GM21515 (cell line): Measurements from ENCODE around the gene ADK.
A peak's percentile ranks its signal among the peaks of the same experiment; 100 is the strongest.
"Not testable (repeated sequence)": the region's sequence is repeated elsewhere in the genome, so short reads cannot be mapped to it uniquely, and the experiment has no call there.

Source experiments
- ATAC-seq: cut with Tn5 transposase; IDR thresholded peaks from one replicate; pipeline ENCODE4 v1.9.1; 2021; ENCODE audit not compliant: unreplicated experiment

ADK gene

DNA sequence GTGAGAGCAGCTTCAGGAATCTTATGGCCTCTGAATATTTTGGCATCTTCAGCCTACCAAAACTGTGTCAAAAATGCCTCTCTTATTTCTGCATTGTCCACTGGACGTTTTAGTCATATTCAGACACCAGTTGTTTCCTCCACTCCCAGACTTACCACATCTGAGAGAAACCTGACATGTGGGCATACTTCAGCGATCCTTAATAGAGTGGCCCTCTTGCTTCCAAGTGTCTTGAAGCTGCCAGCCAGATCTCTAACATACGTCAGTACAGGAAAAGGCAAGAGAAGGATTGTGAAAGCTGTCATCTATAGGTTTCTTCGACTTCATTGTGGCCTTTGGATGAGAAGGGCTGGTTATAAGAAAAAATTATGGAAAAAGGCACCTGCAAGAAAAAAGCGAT lies 376.6 kb downstream of the ADK start:
- ATAC-seq = not testable (repeated sequence)

DNA sequence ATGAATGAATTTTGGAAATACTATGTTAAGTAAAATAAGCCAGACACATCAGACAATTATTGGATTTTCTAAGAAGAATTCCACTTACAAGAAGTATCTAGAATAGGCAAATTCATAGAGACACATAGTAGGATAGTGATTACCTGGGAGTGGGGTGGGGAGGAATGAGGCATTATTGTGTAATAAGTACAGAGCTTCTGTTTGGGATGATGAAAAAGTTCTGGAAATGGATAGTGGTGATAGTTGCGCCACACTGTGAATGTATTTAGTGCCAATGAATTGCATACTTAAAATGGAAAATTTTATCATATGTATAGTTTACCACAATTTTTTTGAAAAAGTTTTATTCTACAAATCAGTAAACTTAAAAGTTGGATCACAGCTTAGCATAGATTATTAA lies 378.2 kb downstream of the ADK start:
- no peak for ATAC-seq

DNA sequence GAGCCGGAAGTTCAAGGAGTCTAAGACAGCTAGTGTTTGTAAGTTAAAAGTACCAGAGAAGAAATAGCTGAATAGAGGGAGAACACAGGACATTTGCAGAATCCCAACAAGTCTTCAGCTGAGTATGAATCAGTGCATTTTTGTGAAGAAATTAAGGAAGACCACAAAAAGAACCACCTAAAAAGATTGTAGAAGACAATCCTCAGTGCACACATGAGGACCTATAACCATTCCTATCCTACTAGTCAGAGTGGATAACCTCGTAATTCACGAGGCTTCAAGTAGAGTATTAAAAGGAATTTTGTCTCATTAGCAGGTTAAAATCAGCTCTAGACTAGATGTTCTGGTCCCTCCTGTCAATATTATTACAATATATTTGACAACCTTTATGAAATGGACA lies 380.0 kb downstream of the ADK start:
- no peak for ATAC-seq

DNA sequence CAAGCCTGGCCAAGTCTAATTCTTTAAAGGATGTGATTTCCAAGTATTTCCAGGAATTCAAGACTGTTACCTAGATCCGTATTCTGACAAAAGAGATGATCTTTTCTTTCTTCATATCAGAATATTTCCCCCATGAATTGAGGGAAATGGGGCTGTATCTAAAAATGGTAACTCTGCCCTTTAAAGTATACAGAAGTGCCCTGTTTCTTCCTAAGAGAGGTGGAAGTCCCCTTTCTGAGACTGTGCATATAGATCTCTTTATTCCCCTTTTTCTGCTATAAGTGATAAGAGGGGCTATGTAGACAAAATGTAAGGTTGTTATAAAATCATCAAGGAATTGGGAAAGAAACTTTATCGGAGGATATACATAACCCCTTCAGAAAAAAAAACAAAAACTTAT lies 388.3 kb downstream of the ADK start:
- no peak for ATAC-seq

DNA sequence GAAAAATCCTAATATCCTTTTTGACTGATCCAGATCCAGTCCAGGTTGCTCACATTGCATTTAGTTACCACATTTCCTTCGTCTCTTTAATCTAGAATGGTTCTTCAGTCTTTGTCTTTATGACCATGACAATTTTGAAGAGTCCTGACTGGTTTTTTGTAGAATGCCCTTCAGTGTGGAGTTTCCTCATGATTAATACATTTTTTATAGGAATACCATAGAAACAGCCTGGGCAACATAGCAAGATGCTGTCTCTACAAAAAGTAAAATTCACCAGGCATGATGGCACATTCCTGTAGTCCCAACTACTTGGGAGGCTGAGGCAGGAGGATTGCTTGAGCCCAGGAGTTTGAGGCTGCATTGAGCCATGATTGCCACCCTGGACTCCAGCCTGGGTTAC lies 390.4 kb downstream of the ADK start:
- no peak for ATAC-seq

DNA sequence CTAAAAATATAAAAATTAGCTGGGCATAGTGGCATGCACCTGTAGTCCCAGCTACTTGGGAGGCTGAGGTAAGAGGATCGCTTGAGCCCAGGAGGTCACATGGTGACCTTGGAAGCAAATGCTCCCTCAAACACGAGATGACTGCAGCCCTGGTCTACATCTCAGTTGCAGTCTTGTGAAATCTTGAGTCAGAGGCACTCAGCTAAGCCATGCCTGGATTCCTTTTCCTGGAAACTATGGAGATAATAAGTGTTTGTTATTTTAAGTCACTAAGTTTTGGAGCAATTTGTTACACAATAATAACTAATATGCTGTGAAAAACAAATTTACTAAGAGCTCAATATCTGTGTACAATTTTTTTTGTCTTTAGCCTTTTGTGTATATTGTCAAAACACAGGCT lies 391.1 kb downstream of the ADK start:
- ATAC-seq = no peak

DNA sequence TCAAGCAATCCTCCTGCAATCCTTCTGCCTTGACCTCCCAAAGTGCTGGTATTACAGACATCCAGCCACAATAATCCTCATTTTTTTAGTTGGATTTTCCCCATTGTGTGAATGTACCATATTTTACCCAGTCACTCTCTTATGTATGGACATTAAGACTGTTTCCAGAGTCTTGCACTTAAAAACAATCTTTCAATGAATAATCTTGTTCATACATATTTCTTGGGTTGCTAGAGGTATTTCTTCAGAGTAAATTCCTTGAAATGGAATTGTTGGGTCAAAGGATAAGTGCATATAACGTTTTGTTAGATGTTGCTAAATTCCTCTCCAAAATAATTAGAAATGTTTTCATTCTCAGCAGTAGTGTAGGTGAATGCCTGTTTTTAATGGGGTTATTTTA lies 392.3 kb downstream of the ADK start:
- no peak for ATAC-seq

DNA sequence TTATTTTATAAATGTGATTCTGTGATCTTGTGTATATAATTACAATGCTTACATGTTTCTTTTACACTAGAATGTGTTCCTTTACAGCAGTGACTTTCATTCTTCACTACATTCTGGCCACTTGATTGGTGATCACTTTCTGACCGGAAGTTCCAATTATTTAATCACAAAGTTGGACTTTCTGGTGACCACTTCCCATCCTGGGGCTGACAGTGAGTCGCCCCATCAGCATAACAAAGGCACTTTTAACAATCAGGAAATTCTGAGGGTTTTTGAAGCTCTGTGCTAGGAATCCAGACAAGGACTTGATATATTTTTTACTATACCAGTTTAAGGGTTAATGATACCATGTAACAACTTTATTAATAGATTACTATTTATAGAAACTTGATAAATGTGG lies 393.1 kb downstream of the ADK start:
- no peak for ATAC-seq

DNA sequence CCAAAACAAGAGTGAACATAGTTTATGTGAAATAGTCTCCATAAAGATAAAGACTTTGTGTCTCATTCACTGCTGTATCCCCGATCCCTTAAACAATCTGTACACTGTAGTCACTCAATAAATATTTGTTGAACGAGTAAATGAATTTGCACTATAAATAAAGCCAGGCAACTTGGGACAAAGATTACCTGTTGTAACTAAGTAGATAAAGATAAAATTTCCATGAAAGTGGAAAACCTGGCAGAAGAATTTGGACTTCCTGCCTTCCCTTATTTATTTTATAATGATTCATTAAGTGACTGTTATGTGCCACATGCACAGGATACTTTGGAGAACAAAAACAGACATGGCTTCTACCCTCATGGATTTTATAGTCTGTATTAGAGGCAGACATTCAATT lies 397.7 kb downstream of the ADK start:
- ATAC-seq = no peak

DNA sequence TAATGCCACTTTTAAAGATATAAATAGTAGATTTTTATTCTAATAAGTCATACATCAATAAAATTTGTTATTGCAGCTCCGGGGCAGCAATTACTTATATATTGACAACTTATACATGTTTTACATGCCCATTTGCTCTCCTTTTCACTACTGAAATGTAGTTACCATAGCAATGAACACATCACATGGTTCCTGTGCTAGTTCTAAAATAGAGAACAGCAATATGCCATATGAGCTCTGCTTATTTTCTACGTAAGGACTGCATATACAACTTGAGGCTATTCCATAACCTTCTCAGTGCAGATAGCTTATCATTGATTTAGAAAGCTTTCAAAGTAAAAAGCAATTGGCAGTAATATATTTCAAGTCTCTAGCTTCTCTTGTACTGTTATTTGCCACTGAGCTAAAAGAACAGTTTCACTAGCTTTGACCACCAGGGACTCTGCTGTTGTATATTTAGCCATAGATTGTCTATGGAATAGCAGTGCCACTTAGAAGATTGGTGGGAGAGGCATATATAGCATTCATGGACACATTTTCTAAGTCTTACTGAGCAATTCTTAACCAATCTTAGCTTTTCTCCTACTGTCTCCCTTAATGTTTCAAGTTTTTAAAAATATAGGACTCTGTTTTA lies 405.2 kb downstream of the ADK start:
- no peak for ATAC-seq

DNA sequence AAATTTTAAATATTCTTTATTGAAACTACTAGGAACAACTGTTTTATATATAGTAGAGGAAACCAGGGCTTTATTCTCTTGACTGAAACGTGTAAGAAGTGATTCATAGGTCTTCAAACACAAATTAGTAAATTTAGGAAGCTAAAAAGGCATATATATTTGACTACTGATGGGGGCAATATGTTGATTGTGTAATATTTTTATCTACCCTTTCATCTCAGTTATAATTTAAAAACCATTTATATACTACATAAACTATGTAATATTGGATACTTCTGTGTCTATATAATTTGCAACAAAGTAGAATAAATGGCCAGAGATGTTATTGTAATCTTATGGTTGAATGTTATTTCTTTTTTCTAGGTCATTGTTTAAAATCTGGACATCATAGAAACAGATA lies 406.1 kb downstream of the ADK start:
- no peak for ATAC-seq

DNA sequence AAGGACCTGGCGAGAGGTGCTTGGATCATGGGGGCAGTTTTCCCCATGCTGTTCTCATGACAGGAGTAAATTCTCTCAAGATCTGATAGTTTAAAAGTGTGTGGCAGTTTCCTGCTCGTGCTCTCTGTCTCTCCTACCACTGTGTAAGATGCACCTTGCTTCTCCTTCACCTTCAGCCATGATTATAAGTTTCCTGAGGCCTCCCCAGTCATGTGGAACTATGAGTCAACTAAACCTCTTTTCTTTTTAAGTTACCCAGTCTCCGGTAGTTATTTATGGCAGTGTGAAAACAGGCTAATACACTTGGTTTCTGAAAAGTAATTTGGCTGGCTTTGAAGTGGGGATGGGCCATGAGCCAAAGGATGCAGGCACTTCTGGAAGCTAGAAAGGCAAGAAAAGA lies 407.4 kb downstream of the ADK start:
- ATAC-seq = no peak

DNA sequence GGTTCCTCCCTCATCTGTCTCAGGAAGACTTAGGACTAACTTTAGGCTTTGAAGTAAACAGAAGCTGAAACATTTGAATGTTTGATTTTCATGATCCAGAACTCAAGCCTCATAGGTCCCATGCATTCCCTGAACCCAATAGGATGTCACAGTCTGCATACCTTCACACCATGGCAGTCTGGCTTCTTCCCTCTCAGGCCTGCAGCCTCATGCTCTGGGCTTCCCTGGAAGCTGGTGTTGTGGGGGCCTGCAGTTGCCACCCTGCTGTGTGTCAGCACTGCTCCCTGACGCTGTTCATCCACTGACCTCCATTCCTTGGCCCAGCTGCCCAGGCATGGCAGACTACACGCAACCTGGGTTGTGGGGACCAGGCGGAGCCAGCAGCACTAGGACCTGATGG lies 407.9 kb downstream of the ADK start:
- ATAC-seq = no peak

DNA sequence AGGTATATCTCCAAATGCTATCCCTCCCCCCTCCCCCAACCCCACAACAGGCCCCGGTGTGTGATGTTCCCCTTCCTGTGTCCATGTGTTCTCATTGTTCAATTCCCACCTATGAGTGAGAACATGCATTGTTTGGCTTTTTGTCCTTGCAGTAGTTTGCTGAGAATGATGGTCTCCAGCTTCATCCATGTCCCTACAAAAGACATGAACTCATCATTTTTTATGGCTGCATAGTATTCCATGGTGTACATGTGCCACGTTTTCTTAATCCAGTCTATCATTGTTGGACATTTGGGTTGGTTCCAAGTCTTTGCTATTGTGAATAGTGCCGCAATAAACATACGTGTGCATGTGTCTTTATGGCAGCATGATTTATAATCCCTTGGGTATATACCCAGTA lies 417.9 kb downstream of the ADK start:
- ATAC-seq = not testable (repeated sequence)

DNA sequence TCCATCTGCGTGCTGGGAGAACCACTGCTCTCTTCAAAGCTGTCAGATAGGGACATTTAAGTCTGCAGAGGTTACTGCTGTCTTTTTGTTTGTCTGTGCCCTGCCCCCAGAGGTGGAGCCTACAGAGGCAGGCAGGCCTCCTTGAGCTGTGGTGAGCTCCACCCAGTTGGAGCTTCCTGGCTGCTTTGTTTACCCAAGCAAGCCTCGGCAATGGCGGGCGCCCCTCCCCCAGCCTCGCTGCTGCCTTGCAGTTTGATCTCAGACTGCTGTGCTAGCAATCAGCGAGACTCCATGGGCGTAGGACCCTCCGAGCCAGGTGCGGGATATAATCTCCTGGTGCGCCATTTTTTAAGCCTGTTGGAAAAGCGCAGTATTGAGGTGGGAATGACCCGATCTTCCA lies 422.5 kb downstream of the ADK start:
- not testable (repeated sequence) for ATAC-seq

DNA sequence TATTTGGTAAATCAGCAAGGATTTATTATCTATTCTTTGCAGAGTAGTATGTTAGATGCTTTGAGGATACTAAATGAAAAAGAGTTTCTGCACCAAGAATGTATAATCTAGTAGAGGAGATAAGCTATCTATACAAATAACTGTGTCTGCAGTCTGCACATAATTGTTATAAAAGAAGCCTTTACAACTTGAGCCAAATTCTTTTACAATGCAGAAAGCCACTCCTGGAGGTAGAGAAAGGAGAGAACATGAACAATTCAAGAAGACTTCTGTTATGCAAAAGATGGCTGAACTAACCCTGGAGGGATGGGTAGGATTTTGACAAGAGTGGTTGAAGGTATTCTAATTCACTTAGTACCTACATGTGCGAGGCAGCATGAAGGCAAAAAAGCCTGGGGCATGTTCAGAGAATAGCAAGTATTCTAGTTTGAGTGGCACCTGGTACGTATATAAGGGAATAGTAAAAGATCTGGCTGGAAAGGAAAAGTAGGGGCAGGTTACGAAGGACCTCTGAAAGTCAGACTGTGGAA lies 424.2 kb downstream of the ADK start:
- ATAC-seq = no peak

DNA sequence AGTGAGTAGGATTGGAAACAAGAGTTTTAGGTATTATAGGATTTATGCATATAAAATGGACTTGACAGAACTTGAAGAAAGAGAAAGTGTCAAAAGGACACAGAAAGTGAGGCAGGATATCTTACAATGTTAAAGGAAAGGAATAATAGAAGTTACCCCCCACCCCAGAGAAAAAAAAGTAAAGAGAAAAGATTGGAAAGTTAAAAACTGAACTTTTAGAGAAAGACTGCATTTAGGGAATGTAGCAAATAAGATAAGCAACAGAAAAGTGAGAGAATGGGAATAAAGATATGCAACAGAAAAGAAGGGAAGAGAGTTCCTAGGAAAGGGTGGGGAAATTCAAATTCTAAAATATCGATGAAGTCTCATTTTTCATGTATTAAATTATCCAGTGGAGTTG lies 424.9 kb downstream of the ADK start:
- ATAC-seq = no peak

DNA sequence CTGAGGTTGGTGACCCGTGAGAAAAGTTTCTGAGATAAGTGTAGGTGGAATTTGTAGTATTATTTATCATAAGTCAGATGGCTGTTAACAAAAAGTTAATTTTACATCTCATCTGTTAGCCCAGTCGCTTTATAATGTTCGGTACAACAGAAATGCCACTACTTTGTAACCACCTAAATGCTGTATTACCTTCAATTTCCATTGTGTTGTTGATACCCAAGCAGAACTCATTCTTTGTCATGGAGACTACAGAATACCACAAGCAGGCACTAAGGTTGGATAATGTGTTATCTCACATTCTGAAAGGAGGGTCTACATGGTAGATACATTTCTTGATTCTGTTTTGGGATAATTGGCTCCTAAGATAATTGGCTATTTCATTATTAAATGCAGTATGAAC lies 425.6 kb downstream of the ADK start:
- ATAC-seq = no peak

DNA sequence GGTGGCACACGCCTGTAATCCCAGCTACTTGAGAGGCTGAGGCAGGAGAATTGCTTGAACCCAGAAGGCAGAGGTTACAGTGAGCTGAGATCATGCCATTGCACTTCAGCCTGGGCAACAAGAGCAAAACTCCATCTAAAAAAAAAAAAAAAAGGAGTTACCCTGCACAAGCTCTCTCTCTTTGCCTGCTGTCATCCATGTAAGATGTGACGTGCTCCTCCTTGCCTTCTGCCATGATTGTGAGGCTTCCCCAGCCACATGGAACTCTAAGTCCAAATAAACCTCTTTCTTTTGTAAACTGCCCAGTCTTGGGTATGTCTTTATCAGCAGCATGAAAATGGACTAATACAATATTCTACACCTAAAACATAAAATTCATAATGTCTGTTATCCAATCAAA lies 429.4 kb downstream of the ADK start:
- ATAC-seq = not testable (repeated sequence)

DNA sequence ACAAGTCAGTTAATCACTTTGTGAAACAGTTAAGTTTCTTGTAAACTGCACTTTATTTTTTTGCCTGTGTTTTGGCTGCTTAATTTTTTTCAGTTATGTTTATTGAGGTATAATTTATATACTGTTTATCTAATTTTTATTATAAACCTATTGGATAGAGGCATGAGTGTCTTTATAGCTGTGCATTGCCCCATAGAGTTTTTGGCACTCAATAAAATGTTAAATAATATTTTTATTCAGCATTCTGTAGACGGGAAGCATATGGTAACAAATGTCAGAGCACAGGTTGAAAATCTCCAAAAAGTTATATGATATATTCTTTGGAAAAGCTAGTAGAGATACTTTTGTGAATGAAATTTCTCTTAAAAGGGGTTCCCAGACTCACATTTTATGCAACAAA lies 431.5 kb downstream of the ADK start:
- ATAC-seq = no peak

DNA sequence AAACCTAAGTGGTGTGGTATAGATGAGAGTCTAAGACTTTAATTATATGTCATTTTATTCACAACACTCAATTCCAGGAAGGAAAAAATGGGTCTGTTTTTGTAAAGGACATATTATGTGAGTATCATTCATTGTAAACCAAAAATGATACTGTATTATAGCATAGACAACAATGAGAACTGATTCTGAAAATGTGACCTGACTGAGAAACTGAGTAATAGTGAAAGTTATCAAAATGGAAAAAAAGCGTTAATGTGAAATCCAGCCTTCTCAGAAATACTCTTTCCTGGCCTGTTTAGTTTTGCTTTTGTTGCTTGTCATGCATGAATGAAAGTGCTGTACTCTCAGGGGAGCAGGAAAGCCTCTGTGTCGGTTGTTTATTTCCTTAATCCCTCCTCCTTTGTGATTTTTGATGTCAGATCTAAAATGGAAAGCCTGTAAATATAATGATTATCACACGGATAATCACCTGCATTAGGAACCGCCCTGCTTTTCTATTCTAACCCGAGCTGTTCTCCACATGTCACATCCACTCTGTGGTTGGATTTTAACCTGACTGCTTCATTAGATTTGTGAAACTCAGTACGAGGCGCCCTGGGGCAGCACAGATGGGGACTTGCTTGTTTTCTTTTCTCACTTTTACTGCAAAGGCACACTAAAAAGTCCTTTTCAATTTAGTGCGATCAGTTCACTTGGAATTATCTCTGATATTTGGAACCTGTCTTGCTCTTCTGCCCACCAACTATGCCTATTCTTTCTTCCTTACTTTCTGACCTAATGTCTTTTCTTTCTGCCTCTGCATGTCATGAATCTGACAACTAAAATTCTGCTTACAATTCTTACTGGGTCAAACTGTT lies 434.4 kb downstream of the ADK start:
- ATAC-seq = peak; percentile 68

DNA sequence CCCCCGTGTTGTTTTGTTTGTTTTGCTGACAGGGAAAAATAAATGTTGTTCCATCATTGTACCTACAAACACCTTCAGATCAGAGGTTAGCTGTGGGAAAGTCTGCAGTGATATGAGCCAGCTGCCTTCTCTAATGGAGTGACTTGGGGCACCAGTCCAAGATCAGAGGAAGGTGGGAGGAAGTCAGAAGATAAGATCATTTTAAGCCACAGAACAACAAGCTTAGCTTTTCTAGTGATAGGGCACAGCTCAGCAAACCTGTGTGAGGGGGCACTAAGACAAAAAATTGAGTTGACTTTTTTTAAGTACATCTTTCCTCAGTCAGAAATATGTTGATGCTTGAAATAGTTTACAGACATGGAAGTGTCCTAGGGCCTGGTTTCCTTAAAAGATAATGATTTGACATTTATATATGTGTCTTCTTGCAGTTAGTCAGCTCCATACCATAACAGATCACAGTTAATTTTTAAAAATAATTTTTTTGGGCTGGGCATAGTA lies 435.1 kb downstream of the ADK start:
- ATAC-seq = peak; percentile 29
